Measurements from ENCODE around the gene KIF18B.

Gene KIF18B

GRCh38 chr17:44904001-44904984, 43.3 kb downstream of the KIF18B start:
- DNase-seq = no peak

- DNase-seq = no peak
Observed at GRCh38 chr17:44903012-44903685, 44.4 kb downstream of the KIF18B start.

GRCh38 chr17:44902135-44902760, 45.3 kb downstream of the KIF18B start:
- DNase-seq = no peak

GRCh38 chr17:44901411-44901921, 46.1 kb downstream of the KIF18B start:
- DNase-seq = no peak

GRCh38 chr17:44900894-44901293, 46.7 kb downstream of the KIF18B start:
- DNase-seq = no peak

- DNase-seq = peak; percentile 88 to 92 (median 88)
Observed at GRCh38 chr17:44899074-44899782, 48.3 kb downstream of the KIF18B start, which contains the start of gene EFTUD2. Gene EFTUD2 (minus strand): TSS chr17:44899445. CDS start chr17:44894521, 4,924 bp downstream.

- no peak for DNase-seq
Observed at GRCh38 chr17:44898768-44899073, 48.9 kb downstream of the KIF18B start.

GRCh38 chr17:44894642-44895041, 52.9 kb downstream of the KIF18B start:
- DNase-seq = no peak

- DNase-seq = no peak
Observed at GRCh38 chr17:44892250-44892649, 55.3 kb downstream of the KIF18B start.

GRCh38 chr17:44889003-44889402, 58.6 kb downstream of the KIF18B start:
- DNase-seq = no peak

- peak in 1 of 5 donors; percentile 9 for DNase-seq
Observed at GRCh38 chr17:44887971-44888954, 59.3 kb downstream of the KIF18B start.

GRCh38 chr17:44887016-44887415, 60.6 kb downstream of the KIF18B start:
- DNase-seq = no peak

- no peak for DNase-seq
Observed at GRCh38 chr17:44884941-44885340, 62.6 kb downstream of the KIF18B start.

- no peak for DNase-seq
Observed at GRCh38 chr17:44881145-44881544, 66.4 kb downstream of the KIF18B start.

GRCh38 chr17:44880062-44880461, 67.5 kb downstream of the KIF18B start:
- DNase-seq = no peak

- no peak for DNase-seq
Observed at GRCh38 chr17:44879376-44879775, 68.2 kb downstream of the KIF18B start.

GRCh38 chr17:44878627-44879221, 68.8 kb downstream of the KIF18B start:
- peak in 1 of 5 donors; percentile 10 for DNase-seq

GRCh38 chr17:44877121-44877520, 70.5 kb downstream of the KIF18B start:
- no peak for DNase-seq

GRCh38 chr17:44875761-44876160, 71.8 kb downstream of the KIF18B start:
- no peak for DNase-seq

Data from T-helper 1 cell (primary cell).